A549 (cell line): ENCODE results near the gene DCAF4.

ENCODE experiments used
- EP300 ChIP-seq, 2 experiments: fragments of >200 bp; sonication (Bioruptor Twin); formaldehyde crosslinking; IDR thresholded peaks; 2 replicates in 1 of 2; 3 replicates in 1 of 2; pipeline ENCODE4 v1.6.1; 2016 to 2017
- HDAC2 ChIP-seq: fragments of 200-600 bp; sonication (generic); IDR thresholded peaks from 2 replicates; pipeline ENCODE4 v1.6.1; 2016
- HOXB5 ChIP-seq: fragments of 250-450 bp; sonication (Bioruptor Pico); IDR thresholded peaks from 2 replicates; pipeline ENCODE4 v1.5.0; 2020; ENCODE audit warnings: mild to moderate bottlenecking, moderate library complexity
- KDM1A ChIP-seq: fragments of 200-600 bp; sonication (generic); IDR thresholded peaks from 2 replicates; pipeline ENCODE4 v1.6.1; 2016; ENCODE audit warnings: low read depth, mild to moderate bottlenecking
- MAFK ChIP-seq: fragments of 450-650 bp; IDR thresholded peaks from 2 replicates; pipeline ENCODE4 v1.6.1; 2014; ENCODE audit not compliant: partially characterized antibody
- MYC ChIP-seq: IDR thresholded peaks from 2 replicates; pipeline ENCODE4 v1.6.1; 2012; ENCODE audit warnings: mild to moderate bottlenecking, inconsistent platforms, low read length, improper control_type of control experiment, borderline replicate concordance
- POLR2A ChIP-seq: IDR thresholded peaks from 2 replicates; pipeline ENCODE4 v1.6.1; 2012; ENCODE audit warnings: mild to moderate bottlenecking, low read length
- RAD21 ChIP-seq, 2 experiments: fragments of >200 bp in 1 of 2; sonication (Bioruptor Twin) in 1 of 2; formaldehyde crosslinking in 1 of 2; IDR thresholded peaks in 1 of 2; conservative IDR thresholded peaks in 1 of 2; 2 replicates in 1 of 2; 3 replicates in 1 of 2; pipeline ENCODE4 v1.6.1; 2012 to 2018; ENCODE audit warnings: inconsistent platforms in 1 of 2
- RFX5 ChIP-seq: fragments of 450-650 bp; IDR thresholded peaks from 2 replicates; pipeline ENCODE4 v1.7.1; 2014; ENCODE audit warnings: antibody characterized with exemption, mild to moderate bottlenecking, moderate library complexity
- TF ChIP-seq, protein P1 (sequence below): fragments of >200 bp; sonication (Bioruptor Twin); formaldehyde crosslinking; IDR thresholded peaks from 3 replicates; pipeline ENCODE4 v1.5.1; 2016
- TF ChIP-seq, protein P2 (sequence below): IDR thresholded peaks from 2 replicates; pipeline ENCODE4 v1.6.1; 2012

DNA sequence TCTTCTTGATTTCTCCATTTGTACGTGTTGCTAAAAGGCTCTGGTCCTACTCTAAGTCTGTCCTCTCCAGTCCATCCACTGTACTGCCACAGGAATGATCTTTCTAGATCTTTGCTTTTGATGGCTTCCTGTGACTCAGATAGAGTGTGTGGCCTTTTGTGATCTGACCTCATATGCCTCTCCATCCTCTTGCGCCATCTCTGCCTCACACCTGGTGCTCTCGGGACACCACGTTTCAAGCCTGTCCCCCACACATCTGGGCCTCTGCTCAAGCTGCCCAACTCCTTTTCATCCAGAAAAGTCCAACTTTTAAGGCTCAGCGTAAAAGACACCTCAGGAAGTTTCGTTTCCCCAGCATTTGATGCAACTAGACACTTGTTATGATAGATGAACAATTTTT, 39.0 kb downstream of the DCAF4 start:
- TF ChIP-seq POLR2A (no peak), HOXB5 (CRISPR knock-in tag) (no peak), RFX5 (no peak), RAD21 (conservative IDR thresholded peaks at IDR 0.05 in 1 of 2, IDR thresholded peaks at IDR 0.05 in 1 of 2) (no peak), KDM1A (no peak), MAFK (no peak), MYC (no peak), EP300 (IDR thresholded peaks at IDR 0.05) (no peak), HDAC2 (no peak)
- TF ChIP-seq, protein P1, sequence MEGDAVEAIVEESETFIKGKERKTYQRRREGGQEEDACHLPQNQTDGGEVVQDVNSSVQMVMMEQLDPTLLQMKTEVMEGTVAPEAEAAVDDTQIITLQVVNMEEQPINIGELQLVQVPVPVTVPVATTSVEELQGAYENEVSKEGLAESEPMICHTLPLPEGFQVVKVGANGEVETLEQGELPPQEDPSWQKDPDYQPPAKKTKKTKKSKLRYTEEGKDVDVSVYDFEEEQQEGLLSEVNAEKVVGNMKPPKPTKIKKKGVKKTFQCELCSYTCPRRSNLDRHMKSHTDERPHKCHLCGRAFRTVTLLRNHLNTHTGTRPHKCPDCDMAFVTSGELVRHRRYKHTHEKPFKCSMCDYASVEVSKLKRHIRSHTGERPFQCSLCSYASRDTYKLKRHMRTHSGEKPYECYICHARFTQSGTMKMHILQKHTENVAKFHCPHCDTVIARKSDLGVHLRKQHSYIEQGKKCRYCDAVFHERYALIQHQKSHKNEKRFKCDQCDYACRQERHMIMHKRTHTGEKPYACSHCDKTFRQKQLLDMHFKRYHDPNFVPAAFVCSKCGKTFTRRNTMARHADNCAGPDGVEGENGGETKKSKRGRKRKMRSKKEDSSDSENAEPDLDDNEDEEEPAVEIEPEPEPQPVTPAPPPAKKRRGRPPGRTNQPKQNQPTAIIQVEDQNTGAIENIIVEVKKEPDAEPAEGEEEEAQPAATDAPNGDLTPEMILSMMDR = no peak
- TF ChIP-seq, protein P2, sequence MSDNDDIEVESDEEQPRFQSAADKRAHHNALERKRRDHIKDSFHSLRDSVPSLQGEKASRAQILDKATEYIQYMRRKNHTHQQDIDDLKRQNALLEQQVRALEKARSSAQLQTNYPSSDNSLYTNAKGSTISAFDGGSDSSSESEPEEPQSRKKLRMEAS = no peak
